ENCODE data around the gene FLNB.

DNA sequence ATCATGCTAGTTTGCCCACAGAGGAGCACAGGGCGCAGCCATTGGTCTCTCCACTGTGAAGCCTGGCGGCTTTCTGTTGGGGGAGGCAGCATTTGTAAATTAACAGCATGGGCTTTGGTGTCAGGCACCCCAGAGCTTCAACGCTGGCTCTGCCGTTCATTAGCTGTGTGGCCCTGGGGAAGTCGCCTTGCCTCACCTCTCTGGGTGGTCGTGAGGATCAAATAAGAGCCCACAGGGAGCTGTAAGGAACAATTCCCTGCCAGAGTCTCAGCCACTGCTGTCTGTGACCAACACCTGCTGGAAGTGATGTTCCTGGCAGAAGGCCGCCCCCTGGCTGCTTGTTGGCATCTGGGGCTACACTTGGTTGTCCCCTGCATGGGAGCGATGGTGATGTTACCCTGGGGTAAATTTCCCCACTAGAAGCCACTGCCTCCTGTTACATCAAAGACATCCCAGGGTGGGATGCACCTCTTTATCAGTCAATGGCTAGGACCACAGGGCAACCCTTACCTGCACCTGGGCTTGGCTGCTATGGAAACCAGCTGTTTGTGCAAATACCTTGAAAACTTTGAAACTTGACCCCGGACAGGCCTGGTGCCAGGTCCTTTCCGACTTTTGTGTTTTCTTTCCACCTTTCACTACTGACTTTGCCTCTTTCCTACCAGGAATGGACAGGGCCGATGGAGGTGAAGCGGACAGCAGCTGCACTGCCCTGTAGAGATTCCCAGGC lies 165.6 kb downstream of the FLNB start:
- TF ChIP-seq YY1 (IDR thresholded peaks at IDR 0.05; ENCODE audit: low read depth) (no peak), EZH2phosphoT487 (IDR thresholded peaks at IDR 0.05; ENCODE audit: borderline replicate concordance, low read depth) (no peak), SIN3A (IDR thresholded peaks at IDR 0.05; ENCODE audit: borderline replicate concordance, low read depth, low read length) (no peak), RFX5 (IDR thresholded peaks at IDR 0.05; ENCODE audit: low read length) (no peak), GABPA (IDR thresholded peaks at IDR 0.05; ENCODE audit: low read depth) (no peak), RCOR1 (IDR thresholded peaks at IDR 0.05; ENCODE audit: low read length) (no peak), MEF2A (IDR thresholded peaks at IDR 0.05; ENCODE audit: borderline replicate concordance, low read depth) (no peak)
- TF ChIP-seq, protein P1, sequence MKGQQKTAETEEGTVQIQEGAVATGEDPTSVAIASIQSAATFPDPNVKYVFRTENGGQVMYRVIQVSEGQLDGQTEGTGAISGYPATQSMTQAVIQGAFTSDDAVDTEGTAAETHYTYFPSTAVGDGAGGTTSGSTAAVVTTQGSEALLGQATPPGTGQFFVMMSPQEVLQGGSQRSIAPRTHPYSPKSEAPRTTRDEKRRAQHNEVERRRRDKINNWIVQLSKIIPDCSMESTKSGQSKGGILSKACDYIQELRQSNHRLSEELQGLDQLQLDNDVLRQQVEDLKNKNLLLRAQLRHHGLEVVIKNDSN (IDR thresholded peaks at IDR 0.05; ENCODE audit: borderline replicate concordance, low read depth), result no peak
- TF ChIP-seq, protein P2, sequence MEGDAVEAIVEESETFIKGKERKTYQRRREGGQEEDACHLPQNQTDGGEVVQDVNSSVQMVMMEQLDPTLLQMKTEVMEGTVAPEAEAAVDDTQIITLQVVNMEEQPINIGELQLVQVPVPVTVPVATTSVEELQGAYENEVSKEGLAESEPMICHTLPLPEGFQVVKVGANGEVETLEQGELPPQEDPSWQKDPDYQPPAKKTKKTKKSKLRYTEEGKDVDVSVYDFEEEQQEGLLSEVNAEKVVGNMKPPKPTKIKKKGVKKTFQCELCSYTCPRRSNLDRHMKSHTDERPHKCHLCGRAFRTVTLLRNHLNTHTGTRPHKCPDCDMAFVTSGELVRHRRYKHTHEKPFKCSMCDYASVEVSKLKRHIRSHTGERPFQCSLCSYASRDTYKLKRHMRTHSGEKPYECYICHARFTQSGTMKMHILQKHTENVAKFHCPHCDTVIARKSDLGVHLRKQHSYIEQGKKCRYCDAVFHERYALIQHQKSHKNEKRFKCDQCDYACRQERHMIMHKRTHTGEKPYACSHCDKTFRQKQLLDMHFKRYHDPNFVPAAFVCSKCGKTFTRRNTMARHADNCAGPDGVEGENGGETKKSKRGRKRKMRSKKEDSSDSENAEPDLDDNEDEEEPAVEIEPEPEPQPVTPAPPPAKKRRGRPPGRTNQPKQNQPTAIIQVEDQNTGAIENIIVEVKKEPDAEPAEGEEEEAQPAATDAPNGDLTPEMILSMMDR (IDR thresholded peaks at IDR 0.05), result peak; percentile 42

Measured in SK-N-SH (cell line).